ENCODE results near the gene BLNK.

BLNK gene

DNA sequence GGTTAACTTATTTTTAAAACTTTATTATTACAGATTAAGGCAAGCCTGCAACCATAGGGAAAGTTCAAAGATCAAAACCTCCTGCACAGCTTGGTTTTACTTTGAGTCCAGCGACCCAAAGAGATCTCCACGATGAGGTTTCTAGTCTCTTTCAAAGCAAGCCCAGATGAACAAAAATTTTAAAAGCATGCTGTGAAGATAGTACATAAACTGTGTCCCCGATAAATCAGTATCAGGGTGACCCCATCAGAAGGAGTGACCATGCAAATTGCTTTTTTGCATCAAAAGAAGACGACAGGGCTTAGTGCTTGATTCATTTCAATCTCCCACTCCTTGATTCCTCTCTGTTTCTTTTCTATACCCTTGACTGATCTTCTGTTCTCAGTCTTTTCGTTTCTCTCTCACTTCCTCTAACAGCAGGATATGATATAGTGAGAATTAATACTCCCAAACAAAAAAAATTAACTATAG is 16.8 kb upstream of the BLNK start:
- no peak overlapping the region for H3K4me3 ChIP-seq (ENCODE audit: low read length)
- DNase-seq (ENCODE audit: low read depth) = no peak
- TF ChIP-seq, protein P1, sequence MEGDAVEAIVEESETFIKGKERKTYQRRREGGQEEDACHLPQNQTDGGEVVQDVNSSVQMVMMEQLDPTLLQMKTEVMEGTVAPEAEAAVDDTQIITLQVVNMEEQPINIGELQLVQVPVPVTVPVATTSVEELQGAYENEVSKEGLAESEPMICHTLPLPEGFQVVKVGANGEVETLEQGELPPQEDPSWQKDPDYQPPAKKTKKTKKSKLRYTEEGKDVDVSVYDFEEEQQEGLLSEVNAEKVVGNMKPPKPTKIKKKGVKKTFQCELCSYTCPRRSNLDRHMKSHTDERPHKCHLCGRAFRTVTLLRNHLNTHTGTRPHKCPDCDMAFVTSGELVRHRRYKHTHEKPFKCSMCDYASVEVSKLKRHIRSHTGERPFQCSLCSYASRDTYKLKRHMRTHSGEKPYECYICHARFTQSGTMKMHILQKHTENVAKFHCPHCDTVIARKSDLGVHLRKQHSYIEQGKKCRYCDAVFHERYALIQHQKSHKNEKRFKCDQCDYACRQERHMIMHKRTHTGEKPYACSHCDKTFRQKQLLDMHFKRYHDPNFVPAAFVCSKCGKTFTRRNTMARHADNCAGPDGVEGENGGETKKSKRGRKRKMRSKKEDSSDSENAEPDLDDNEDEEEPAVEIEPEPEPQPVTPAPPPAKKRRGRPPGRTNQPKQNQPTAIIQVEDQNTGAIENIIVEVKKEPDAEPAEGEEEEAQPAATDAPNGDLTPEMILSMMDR (conservative IDR thresholded peaks at IDR 0.05; ENCODE audit: low read depth, low read length) = no peak

DNA sequence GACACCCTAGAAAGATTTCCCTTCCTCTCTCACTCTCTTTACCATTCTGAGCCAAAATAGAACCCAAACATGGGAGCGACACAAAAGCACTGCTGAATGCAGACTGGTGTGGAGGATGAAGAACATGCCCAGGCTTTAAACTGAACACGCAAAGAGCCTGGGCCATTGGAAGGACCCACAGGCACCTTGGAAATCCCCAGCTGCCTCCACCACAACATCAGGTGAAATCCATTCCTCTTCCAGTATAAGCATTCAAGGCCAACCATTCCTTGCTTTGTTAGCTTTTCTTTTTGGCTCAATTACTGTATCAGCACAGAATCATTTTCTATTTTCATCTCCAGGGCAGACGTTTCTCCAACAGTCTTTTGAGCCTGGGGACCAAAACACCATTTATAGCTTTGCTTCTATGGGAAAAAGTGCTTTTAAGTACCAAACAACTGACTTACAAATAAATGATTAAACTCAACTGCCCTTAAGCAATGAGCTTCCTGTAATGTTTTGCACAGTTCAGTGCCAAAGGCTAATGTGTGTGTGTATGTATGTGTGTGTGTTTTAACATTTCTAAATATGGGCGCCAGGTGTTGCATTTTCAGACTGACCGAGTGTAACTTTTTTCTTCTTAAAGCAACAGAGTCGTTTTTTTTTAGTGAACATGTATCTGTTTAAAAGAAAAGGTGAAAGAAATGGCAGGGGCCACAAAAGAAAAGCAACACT is 16.2 kb upstream of the BLNK start:
- TF ChIP-seq, protein P1 (conservative IDR thresholded peaks at IDR 0.05; ENCODE audit: low read depth, low read length) = no peak
- no peak for DNase-seq (ENCODE audit: low read depth)
- no peak overlapping the region for H3K4me3 ChIP-seq (ENCODE audit: low read length)

DNA sequence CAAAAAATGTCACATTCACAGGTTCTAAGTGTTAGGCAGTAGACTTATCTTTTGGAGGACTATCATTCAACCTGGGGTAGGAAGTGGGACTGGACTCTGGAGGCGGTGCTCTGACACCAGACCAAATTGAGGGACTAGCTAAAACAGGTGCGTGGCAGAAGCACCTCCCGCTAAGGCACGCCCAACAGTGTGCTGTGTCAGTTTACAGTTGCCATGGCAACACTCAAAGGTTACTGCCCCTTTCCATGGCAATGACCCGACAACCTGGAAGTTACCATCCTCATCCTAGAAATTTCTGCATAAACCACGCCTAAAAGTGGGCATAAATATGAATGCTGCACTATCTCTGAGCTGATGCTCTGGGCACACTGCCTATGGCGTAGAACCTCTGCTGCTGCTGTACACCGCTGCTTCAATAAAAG is 14.0 kb upstream of the BLNK start:
- DNase-seq (ENCODE audit: low read depth) = no peak
- TF ChIP-seq, protein P1 (conservative IDR thresholded peaks at IDR 0.05; ENCODE audit: low read depth, low read length) = no peak

DNA sequence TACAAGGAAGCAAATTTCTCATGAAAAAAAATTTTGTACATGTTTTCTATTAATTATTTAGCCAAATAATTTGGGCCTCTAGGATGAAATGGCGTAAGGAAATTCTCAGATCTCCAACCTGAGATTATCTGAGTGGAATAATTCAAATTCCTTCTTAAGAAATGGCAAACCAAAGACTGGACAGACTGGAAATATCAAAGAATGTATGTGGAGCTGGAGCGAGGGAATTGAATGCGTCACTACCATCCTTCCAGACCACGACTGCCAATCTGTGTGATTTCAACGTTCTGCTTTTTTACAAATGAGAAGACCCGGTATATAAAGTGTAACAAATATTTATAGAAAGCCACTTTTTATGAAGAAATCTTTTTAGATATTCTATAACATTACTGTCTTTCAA is 12.4 kb upstream of the BLNK start:
- TF ChIP-seq, protein P1 (conservative IDR thresholded peaks at IDR 0.05; ENCODE audit: low read depth, low read length) = no peak
- DNase-seq (ENCODE audit: low read depth) = no peak
- H3K4me3 ChIP-seq (ENCODE audit: low read length) = no peak overlapping the region

More for the DNA sequence above, 14.0 kb upstream of the BLNK start:
- H3K4me3 ChIP-seq (ENCODE audit: low read length) = no peak overlapping the region

DNA sequence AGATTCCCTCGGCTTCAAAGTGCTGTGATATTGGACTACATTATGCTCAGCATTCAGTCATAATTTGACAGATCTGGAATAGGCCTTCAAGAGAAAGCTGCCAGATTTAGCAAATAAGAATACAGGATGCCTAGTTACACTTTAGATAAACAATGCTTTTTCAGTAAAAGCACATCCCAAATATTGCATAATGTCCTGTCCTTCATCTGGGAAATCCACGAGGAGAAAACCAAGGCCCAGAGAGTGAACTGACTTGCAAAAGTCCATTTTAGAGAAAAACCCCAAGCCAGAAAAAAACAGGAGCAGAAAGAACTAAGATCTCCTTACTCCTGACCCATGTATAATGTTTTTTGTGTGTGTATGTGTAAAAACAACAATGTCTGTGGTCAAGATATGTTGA is 12.0 kb upstream of the BLNK start:
- TF ChIP-seq, protein P1 (conservative IDR thresholded peaks at IDR 0.05; ENCODE audit: low read depth, low read length) = no peak
- DNase-seq (ENCODE audit: low read depth) = no peak
- H3K4me3 ChIP-seq (ENCODE audit: low read length) = no peak overlapping the region

DNA sequence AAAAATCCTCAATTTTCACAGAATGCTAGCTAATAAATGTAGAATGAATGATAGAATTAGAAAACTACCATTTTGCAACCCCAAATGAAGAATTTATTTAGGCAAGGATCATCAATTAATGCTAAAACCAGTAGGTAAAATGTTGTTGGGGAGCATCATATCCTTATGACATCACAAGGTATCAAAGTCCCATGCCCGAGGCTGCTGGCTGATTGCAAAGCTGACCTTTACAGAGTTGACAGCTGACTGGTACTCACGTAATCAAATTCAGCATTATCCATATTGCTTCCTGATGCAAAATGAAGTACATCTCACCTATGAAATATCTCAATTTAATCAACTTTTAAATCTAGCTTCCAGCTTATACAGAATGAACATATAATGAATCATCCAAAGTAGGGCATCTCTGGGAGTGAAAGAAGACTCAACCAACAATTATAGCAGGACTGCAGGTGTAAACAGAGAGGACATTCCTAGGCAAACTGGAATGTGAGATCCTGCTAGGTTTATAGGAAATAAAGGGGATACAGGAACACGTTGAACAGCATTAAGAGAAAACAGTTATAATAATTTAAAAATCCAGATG is 10.2 kb upstream of the BLNK start:
- DNase-seq (ENCODE audit: low read depth) = no peak
- no peak overlapping the region for H3K4me3 ChIP-seq (ENCODE audit: low read length)
- TF ChIP-seq, protein P1 (conservative IDR thresholded peaks at IDR 0.05; ENCODE audit: low read depth, low read length) = no peak

DNA sequence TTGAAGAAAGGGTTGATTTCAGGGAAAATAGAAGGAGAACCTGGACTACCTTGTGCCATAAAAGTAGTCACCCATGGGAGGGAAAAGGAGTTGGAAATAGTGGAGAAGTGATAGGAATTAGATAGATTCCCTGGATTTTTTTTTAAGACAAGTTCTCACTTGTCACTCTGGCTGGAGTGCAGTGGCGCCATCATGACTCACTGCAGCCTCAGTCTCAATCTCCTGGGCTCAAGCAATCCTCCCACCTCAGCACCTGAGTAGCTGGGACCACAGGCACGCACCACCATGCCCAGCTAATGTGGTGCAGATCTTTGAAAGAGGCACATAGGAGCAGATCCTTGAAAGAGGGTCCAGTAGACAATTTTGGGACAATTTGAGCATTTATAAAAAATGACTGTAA is 9.5 kb upstream of the BLNK start:
- no peak for DNase-seq (ENCODE audit: low read depth)
- TF ChIP-seq, protein P1 (conservative IDR thresholded peaks at IDR 0.05; ENCODE audit: low read depth, low read length) = no peak
- H3K4me3 ChIP-seq (ENCODE audit: low read length) = no peak overlapping the region

Measured in retinal pigment epithelial cell (primary cell).